ENCODE data around the gene VAT1.
"Not testable (repeated sequence)": the region's sequence is repeated elsewhere in the genome, so short reads cannot be mapped to it uniquely, and the experiment has no call there.

The VAT1 gene

GRCh38 chr17:43006639-43007551 is 15.3 kb downstream of the VAT1 start, which contains the start of gene IFI35:
TSS of gene IFI35 (plus strand) at chr17:43006784. CDS start at chr17:43006948, 164 bp downstream.
- peak within 1 kb of the TSS; percentile 69 for H3K4me3 ChIP-seq (ENCODE audit: low read depth, low read length)
- in situ Hi-C loops (cut with HindIII; ENCODE audit: low sequenced_read_pairs): no loop called here
- peak; percentile 90 for DNase-seq (ENCODE audit: low read depth, low spot score)
- peak; percentile 21 for TF ChIP-seq CTCF (IDR thresholded peaks at IDR 0.05; ENCODE audit: low read depth, low read length)

- in situ Hi-C loops (cut with HindIII; ENCODE audit: low sequenced_read_pairs): no loop called here
- TF ChIP-seq CTCF (IDR thresholded peaks at IDR 0.05; ENCODE audit: low read depth, low read length): no peak
- peak; percentile 30 for DNase-seq (ENCODE audit: low read depth, low spot score)
- H3K4me3 ChIP-seq (ENCODE audit: low read depth, low read length): no peak overlapping the region
These were observed 18.5 kb downstream of the VAT1 start for GRCh38 chr17:43003542-43004172.

GRCh38 chr17:43000894-43001293 is 21.3 kb downstream of the VAT1 start:
- DNase-seq (ENCODE audit: low read depth, low spot score); in situ Hi-C loops (cut with HindIII; ENCODE audit: low sequenced_read_pairs); H3K4me3 ChIP-seq (ENCODE audit: low read depth, low read length): not testable (repeated sequence)

GRCh38 chr17:42999003-42999525 is 23.1 kb downstream of the VAT1 start:
- peak overlapping the region; percentile 92 for H3K4me3 ChIP-seq (ENCODE audit: low read depth, low read length)
- TF ChIP-seq CTCF (IDR thresholded peaks at IDR 0.05; ENCODE audit: low read depth, low read length): no peak
- no peak for DNase-seq (ENCODE audit: low read depth, low spot score)
- in situ Hi-C loops (cut with HindIII; ENCODE audit: low sequenced_read_pairs): no loop called here

- DNase-seq (ENCODE audit: low read depth, low spot score): peak; percentile 100
- in situ Hi-C loops (cut with HindIII; ENCODE audit: low sequenced_read_pairs): no loop called here
- peak within 1 kb of the TSS; percentile 92 for H3K4me3 ChIP-seq (ENCODE audit: low read depth, low read length)
- peak; percentile 85 for TF ChIP-seq CTCF (IDR thresholded peaks at IDR 0.05; ENCODE audit: low read depth, low read length)
These were observed 23.9 kb downstream of the VAT1 start, which contains the start of gene RPL27 for GRCh38 chr17:42997984-42998938. TSS of gene RPL27 (plus strand) at chr17:42998419. CDS start at chr17:42998751, 332 bp downstream.

- in situ Hi-C loops (cut with HindIII; ENCODE audit: low sequenced_read_pairs): no loop called here
- peak overlapping the region; percentile 10 for H3K4me3 ChIP-seq (ENCODE audit: low read depth, low read length)
- DNase-seq (ENCODE audit: low read depth, low spot score): no peak
- no peak for TF ChIP-seq CTCF (IDR thresholded peaks at IDR 0.05; ENCODE audit: low read depth, low read length)
These were observed 24.7 kb downstream of the VAT1 start for GRCh38 chr17:42997390-42997983.

- in situ Hi-C loops (cut with HindIII; ENCODE audit: low sequenced_read_pairs); H3K4me3 ChIP-seq (ENCODE audit: low read depth, low read length); DNase-seq (ENCODE audit: low read depth, low spot score): not testable (repeated sequence)
These were observed 28.3 kb downstream of the VAT1 start for GRCh38 chr17:42993913-42994312.

All from astrocyte of the spinal cord (primary cell).